HFF-Myc (cell line): ENCODE data around the gene ZNF106.

ENCODE experiments used
- DNase-seq: peaks from one replicate; pipeline ENCODE4 v3.0.0-alpha.2; 2011; ENCODE audit warnings: low read depth; ENCODE audit errors: extremely low read depth
- H3K4me3 ChIP-seq: replicated peaks from 2 replicates; pipeline ENCODE4 v1.5.1; 2011; ENCODE audit warnings: low read depth, mild to moderate bottlenecking, control low read depth, low read length
- TF ChIP-seq, protein P1 (sequence below): IDR thresholded peaks from 2 replicates; pipeline ENCODE4 v1.5.1; 2012; ENCODE audit warnings: mild to moderate bottlenecking, low read depth, low read length, control low read depth; ENCODE audit errors: missing control alignments

Gene ZNF106

DNA sequence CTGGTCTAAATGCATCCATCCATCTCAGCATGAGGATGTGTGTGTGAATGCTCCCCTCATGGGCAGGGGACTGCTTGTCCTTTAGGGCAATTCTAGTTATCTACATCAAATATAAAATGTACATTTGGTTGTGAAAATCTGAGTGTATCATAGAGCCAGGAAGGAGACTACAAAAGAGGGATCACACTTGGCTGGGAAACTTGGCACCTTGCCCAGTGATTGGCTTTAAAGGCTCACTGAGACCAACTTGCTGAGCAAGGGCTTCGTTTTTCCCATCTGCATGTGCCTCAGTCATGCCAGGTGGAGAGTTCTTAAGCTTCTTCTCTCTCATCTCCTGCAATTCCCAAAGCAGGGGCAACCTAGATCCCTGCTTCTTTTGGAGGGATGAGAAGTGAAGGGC lies 126.4 kb downstream of the ZNF106 start:
- TF ChIP-seq, protein P1, sequence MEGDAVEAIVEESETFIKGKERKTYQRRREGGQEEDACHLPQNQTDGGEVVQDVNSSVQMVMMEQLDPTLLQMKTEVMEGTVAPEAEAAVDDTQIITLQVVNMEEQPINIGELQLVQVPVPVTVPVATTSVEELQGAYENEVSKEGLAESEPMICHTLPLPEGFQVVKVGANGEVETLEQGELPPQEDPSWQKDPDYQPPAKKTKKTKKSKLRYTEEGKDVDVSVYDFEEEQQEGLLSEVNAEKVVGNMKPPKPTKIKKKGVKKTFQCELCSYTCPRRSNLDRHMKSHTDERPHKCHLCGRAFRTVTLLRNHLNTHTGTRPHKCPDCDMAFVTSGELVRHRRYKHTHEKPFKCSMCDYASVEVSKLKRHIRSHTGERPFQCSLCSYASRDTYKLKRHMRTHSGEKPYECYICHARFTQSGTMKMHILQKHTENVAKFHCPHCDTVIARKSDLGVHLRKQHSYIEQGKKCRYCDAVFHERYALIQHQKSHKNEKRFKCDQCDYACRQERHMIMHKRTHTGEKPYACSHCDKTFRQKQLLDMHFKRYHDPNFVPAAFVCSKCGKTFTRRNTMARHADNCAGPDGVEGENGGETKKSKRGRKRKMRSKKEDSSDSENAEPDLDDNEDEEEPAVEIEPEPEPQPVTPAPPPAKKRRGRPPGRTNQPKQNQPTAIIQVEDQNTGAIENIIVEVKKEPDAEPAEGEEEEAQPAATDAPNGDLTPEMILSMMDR, result no peak

GRCh38 chr15:42363942-42364341 lies 127.0 kb downstream of the ZNF106 start:
- H3K4me3 ChIP-seq, result no peak overlapping the region
- no peak for DNase-seq
- TF ChIP-seq, protein P1, result no peak

More for the DNA sequence above, 126.4 kb downstream of the ZNF106 start:
- no peak overlapping the region for H3K4me3 ChIP-seq
- DNase-seq, result no peak

DNA sequence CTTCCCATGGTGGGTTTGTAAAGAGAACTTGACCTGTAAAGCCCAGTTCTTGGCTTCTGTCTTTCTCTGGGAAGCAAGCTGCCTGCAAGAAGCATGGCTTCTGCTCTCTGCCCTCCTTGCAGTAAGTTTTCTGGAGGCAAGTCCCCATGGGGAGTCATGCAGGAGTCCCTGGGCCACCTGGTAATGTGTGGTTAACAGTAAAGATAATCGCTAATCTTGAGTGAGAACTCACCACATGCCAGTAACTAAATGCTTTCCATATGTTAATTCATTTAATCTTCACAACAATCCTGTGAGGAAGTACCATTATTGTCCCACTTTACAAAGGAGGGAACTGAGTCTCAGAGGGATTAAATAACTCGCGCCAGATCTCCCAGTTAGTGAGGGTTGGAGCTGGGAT lies 127.5 kb downstream of the ZNF106 start:
- TF ChIP-seq, protein P1, result no peak
- no peak overlapping the region for H3K4me3 ChIP-seq
- no peak for DNase-seq
